HUES64 (cell line): ENCODE data around the gene SLC48A1.

Source experiments
- H3K27ac ChIP-seq: 2 replicates; pipeline ENCODE4 v1.7.0; 2013; ENCODE audit warnings: low read depth, low read length, inconsistent platforms
- H3K27me3 ChIP-seq: 2 replicates; pipeline ENCODE4 v1.6.1; 2013; ENCODE audit warnings: mild to moderate bottlenecking, low read length; ENCODE audit not compliant: insufficient read depth
- H3K36me3 ChIP-seq: 2 replicates; pipeline ENCODE4 v1.6.1; 2013; ENCODE audit warnings: mild to moderate bottlenecking, low read length; ENCODE audit not compliant: insufficient read depth
- H3K4me1 ChIP-seq: 2 replicates; pipeline ENCODE4 v1.6.1; 2013; ENCODE audit warnings: mild to moderate bottlenecking, low read length, moderate library complexity; ENCODE audit not compliant: insufficient read depth
- H3K4me3 ChIP-seq: 2 replicates; pipeline ENCODE4 v1.5.1; 2013; ENCODE audit warnings: mild to moderate bottlenecking, low read length, moderate library complexity
- H3K9ac ChIP-seq: 2 replicates; pipeline ENCODE4 v1.6.1; 2013; ENCODE audit warnings: mild to moderate bottlenecking, low read depth, low read length
- H3K9me3 ChIP-seq: 2 replicates; pipeline ENCODE4 v1.6.1; 2013; ENCODE audit warnings: low read depth, low read length; ENCODE audit not compliant: insufficient read depth
- WGBS: fragments of 150-250, 120-280 bp; methylation state at CpG from one replicate; pipeline ENCODE4 v1.1.7; 2013; ENCODE audit warnings: missing lambda C conversion rate; 5-methylcytosine and 5-hydroxymethylcytosine counted together

Gene SLC48A1

DNA sequence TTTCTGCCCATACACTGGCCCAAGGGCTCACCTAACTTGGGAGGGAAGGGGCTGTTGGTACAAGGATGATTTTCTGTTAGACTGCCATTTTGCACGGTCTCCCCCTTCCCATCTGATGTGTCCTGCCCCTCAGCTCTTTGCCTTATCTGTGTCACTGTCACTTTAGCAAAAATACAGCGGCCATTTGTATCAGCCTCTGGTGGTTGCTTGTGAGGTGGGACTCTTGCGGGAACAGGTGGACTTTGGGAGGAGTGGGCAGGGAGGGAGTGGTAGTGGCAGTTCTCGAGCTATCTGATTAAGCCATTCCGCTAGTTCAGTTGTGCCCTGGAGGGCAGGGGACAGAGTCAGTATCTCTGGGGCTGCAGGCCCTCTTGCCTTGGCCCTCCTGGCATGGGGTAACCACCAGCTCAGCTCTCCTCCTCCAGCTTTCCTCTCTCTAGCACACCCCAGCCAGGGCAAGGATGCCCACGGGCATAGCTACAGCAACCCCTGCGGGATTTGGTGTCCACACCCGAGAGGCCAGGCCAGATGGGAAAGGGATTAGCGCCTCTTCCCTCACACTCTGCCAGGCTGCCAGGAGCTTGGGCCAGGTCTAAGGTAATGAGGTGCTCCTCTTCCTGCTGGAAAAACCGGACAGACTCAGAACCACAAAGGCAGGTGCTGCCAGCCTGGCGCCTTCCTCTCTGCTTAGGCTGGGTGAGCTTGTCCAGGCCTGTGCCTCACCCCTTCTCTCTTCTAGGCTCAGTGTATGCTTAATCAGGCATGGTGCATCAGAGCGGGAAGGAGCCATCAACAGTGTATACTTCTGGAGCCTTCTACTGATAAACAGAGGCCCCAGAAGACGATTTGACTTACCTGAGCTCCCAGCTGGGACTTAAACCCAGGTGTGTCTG lies 8.7 kb downstream of the SLC48A1 start:
- 93% methylated on average over 13 of the region's 13 CpGs for WGBS

DNA sequence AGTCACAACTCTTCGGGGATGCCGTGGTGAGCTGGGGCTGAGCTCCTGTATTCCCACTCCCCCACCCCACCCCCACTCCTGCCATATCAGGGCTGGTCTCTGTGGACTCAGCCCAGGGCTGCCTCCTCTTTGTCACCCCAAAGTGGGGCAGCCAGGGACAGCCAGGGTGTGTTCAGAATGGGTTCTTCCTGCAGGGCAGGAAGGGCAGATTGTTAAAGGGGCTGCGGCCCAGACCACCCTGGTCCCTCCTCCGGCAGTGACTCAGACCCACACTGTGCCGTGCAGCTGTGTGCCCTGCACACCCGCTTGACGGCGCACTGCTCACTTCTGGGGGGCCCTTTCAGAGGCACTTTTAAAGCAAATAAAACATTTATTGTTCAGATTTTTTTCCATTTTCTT lies 9.3 kb downstream of the SLC48A1 start:
- H3K9me3 ChIP-seq, result no peaks in the 10 kb centered on the region
- no peak overlapping the region for H3K4me3 ChIP-seq
- H3K9ac ChIP-seq, result no peak overlapping the region
- no peaks in the 10 kb centered on the region for H3K27me3 ChIP-seq
- peaks cover 10% of the 10 kb centered on the region for H3K4me1 ChIP-seq
- H3K36me3 ChIP-seq, result peaks cover 47% of the 10 kb centered on the region
- H3K27ac ChIP-seq, result no peak overlapping the region
- WGBS, result 95% methylated on average over 8 of the region's 8 CpGs

More for the DNA sequence above, 8.7 kb downstream of the SLC48A1 start:
- no peak overlapping the region for H3K4me3 ChIP-seq
- H3K4me1 ChIP-seq, result peaks cover 11% of the 10 kb centered on the region
- H3K36me3 ChIP-seq, result peaks cover 41% of the 10 kb centered on the region
- H3K9ac ChIP-seq, result no peak overlapping the region
- no peaks in the 10 kb centered on the region for H3K9me3 ChIP-seq
- H3K27ac ChIP-seq, result no peak overlapping the region
- H3K27me3 ChIP-seq, result no peaks in the 10 kb centered on the region

DNA sequence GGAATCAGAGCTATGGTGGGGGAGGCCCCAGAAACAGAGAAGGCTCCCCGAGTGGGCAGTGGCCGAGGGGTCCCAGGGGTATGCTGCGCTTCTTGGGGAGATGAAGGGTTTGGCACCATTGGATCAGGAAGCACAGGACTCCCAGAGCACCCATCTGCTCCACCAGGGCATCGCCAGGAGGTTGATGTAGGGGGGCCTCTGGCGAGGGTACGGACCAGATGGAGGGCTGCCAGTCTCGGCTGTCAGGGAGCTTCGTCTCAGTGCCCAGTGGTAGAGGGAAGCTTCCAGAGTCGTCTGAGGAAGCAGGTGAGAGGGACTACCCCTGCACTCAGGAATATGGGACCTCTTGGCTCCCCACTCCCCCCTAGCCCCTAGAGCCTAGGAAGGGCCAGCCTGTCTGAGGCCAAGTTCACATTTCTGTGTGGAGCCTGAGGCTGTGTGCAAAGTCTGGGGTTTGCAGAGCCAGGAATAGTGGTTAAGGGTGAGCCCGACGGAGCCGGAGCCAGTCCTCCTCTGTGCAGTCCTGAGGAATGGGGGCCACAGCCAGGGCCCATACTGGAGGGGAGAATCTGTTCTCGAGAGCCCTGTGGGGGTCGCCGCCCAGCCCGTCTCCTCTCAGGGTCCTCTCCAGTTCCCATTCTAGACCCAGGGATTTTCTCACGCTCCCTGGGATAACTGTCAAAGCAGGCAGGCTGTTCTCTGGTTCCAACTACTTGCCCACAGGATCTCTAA lies 10.2 kb downstream of the SLC48A1 start:
- Histone ChIP-seq H3K4me3 (no peak overlapping the region), H3K9me3 (no peaks in the 10 kb centered on the region), H3K9ac (no peak overlapping the region), H3K27me3 (no peaks in the 10 kb centered on the region), H3K36me3 (peaks cover 55% of the 10 kb centered on the region), H3K27ac (no peak overlapping the region), H3K4me1 (peaks cover 7% of the 10 kb centered on the region; the same call in 1 of the 2 replicates)
- 94% methylated on average over 17 of the region's 17 CpGs for WGBS

DNA sequence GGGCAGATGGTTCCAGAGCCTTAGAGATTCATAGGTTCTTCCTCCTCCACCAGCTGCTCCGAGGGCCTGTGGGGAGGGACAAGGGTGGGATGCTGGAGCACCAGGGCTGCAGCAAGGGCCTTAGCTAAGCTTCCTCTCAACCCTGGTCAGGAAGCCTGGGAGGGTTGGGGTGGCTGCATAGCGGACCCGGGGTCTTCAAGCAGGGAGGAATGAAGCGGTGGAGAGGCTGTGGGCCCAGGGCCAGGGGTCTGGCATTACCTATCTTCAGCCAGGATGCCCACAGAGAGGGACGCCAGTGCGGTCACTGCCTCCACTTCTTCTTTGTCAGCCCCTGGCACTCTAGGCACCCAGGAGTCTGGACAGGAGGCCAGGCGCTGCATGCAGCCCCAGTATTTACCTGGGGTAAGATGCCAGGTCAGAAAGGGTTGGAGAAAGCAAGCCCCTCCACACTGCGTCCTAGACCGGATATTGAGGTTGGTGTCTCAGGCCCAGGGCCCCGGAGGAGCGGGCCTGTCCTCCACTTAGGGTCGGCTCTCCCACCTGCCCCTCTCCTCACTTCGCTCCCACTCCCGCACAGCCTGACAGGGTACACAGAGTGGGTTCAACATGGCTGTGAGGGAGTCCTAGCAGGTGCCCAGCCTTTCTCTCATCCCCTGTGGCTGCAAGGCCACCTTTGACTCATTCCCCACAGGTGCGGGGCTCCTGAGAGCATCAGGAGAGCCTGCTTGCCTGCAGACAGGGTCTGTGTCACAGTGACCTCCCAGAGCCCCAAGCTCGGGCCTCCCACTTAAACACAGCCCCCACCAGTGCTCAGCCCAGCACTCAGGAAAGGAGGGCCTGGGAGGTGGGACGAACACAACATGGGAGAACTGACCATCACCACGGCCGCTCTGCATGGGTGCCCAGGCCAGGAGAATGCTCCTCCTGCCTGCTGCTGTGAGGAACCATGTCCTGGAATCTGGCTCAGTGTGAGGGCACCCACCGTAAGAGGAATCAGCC lies 11.1 kb downstream of the SLC48A1 start:
- peaks cover 65% of the 10 kb centered on the region for H3K36me3 ChIP-seq
- WGBS, result 95% methylated on average over 20 of the region's 20 CpGs
- H3K9me3 ChIP-seq, result no peaks in the 10 kb centered on the region
- no peak overlapping the region for H3K4me3 ChIP-seq
- H3K27ac ChIP-seq, result no peak overlapping the region
- H3K27me3 ChIP-seq, result no peaks in the 10 kb centered on the region
- H3K4me1 ChIP-seq, result no peaks in the 10 kb centered on the region
- H3K9ac ChIP-seq, result no peak overlapping the region

DNA sequence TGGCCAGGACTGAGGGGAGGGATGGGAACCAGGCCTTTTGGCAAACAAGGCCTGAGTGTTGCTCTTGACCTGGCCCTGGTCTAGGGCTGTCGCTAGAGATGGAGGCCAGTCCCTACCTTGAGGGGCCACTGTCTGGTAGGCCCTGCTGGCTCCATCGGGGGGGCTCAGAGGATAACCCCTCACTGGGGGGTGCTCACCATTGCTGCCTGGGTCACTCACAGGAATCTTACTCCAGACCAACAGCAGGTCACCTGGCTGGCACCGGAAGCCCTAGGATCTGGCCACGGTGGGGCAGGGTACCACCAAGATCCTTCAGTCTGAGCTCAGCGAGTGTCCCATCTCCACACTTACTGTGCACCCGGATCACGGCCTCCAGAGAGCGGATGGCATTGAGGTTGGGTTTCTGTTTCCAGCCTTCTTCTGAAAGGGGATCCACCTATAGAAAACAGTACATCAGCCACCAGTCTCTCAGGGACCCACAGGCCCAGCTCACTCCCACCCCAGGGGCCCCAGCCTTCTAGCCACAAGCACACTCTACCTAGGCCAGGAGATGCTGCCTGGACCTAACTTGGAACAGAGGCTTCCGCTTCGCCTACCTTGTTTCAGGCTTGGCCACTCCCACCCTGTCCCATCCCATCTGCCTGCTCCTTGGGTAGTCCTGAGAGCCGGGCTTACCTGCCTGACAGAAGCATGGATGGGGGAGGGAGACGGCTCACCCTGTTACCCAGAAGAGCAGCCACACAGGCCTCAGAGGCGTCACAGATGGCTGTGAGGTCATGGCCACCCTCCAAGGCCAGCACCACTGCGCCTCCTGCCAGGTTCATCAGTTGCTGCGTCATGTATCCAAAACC lies 12.2 kb downstream of the SLC48A1 start:
- Histone ChIP-seq H3K4me3 (no peak overlapping the region), H3K4me1 (no peaks in the 10 kb centered on the region), H3K27me3 (no peaks in the 10 kb centered on the region), H3K36me3 (peaks cover 75% of the 10 kb centered on the region), H3K9me3 (no peaks in the 10 kb centered on the region), H3K9ac (no peak overlapping the region), H3K27ac (no peak overlapping the region)
- WGBS, result 95% methylated on average over 15 of the region's 15 CpGs

DNA sequence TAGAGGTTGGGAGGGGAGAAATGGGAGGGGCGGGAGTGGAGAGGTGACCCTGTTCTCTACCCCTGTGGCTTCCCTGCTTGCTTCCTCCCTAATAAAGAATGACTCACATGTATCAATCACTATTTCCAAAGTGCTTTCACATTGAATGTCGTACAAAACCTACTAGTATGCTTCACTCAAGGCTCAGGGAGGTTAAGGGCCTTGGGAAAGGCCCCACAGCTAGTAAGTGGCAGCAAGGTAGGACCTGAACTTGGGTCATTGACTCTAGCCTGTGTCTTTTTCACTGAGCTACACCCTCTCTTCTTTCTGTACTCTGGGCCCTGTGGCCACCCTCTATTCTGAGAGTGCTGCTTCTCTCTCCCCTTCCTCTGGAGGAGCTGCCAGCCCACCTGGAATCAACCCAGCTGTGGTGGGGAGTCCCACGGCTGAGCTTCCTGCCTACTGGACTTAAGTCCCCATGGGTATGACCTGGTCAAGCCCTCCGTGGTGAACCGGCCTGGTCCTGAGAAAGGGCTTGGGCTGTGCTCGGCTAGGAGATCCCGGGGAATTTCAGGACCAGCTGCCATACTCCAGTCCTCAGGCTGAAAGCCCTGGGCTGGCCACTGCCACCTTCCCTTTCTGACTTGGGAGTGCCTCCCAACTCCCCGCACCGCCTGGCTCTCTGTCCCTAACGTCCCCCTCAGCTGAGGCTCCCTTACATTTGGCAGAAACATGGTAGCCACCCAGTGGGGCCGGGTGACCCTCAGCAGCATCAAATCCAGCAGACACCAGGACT lies 13.0 kb downstream of the SLC48A1 start:
- Histone ChIP-seq H3K4me3 (no peak overlapping the region), H3K27ac (no peak overlapping the region), H3K9ac (no peak overlapping the region), H3K27me3 (no peaks in the 10 kb centered on the region), H3K36me3 (peaks cover 83% of the 10 kb centered on the region), H3K9me3 (no peaks in the 10 kb centered on the region), H3K4me1 (no peaks in the 10 kb centered on the region)
- 93% methylated on average over 11 of the region's 11 CpGs for WGBS

DNA sequence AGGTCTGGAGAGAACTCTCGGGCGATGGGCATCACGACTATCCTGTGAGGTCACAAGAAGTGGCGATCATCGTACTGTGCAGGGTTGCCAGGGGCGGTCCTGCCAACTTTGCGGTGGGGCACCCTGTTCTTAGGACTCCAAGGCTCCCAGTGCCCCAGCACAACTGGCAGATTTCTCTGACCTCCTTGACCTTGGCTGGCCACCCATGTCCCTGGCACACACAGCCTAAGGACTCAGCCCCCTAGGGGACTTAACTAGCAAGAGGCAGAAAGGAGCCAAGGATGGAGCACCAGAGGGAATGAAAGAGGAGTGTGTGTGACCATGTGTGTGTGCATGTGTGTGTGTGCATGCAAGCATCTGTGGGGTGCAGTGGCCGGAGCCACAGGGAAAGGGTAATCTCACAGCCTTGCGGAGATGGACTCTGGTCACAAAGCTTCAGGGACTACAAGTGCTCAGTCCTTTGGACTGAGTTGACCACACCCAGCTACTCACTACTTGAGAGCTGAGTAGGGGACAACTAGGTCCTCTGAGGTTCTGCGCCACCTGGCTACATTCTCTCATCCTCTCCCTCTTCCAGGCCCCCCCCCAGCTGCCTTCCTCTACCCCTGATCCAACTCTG lies 13.7 kb downstream of the SLC48A1 start:
- peaks cover 87% of the 10 kb centered on the region for H3K36me3 ChIP-seq
- WGBS, result 97% methylated on average over 10 of the region's 10 CpGs

DNA sequence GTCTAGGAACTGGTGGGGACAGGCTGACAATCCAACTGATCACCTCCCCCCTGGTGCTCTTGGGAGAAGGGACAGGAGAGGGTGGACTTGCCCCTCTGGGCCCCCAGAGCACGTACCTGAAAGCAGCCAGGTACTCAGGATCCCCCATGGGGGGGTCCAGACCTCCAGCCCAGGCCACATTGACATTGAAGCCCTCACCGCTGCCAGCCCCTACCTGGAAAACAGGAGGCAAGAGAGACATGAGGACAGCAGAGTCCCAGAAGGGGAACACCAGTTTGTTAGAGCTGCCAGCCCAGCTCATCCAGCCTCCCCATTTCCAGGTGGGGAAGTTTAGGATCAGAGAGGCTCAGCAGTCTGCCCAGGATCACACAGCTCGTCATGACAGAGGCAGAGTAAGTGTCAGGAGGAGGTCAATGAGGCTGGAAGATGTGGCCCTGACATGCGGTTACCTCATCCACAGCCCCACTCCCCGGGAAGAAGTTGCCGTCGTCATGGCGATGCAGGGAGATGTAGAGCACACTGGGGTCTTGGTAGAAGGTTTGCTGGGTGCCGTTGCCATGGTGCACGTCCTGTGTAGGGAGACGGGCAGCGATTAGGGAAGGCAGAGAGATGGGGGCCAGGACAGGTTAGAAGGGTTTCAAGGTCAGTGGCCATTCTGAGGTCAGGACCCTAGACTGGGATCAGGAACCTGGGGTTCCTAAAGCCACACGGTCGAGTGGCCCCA lies 14.7 kb downstream of the SLC48A1 start:
- no peak overlapping the region for H3K27ac ChIP-seq
- no peaks in the 10 kb centered on the region for H3K4me1 ChIP-seq
- no peak overlapping the region for H3K4me3 ChIP-seq
- no peak overlapping the region for H3K9ac ChIP-seq
- no peaks in the 10 kb centered on the region for H3K9me3 ChIP-seq
- WGBS, result 88% methylated on average over 14 of the region's 14 CpGs
- H3K27me3 ChIP-seq, result no peaks in the 10 kb centered on the region
- peaks cover 90% of the 10 kb centered on the region for H3K36me3 ChIP-seq

More for the DNA sequence above, 13.7 kb downstream of the SLC48A1 start:
- Histone ChIP-seq H3K4me1 (no peaks in the 10 kb centered on the region), H3K9ac (no peak overlapping the region), H3K27ac (no peak overlapping the region), H3K27me3 (no peaks in the 10 kb centered on the region), H3K9me3 (no peaks in the 10 kb centered on the region), H3K4me3 (no peak overlapping the region)

DNA sequence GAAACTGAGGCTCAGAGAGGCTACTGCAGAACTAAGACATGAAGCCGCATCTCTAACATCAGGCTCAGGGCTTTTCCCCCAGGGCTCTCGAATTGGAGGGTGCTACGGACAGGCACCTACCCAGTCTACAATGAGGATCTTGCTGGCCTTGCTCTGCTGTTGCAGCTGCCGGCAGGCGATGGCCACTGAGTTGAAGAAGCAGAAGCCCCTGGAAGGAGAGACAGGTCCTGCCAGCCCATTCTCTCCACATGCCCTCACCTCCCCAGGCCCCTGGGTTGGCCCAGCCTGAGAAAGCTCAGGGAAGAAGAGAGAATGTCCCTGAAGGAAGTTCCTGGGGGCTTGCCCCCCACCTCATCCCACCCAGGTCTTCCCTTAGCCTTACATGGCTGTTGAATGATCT lies 16.1 kb downstream of the SLC48A1 start:
- H3K9me3 ChIP-seq, result no peaks in the 10 kb centered on the region

More for the DNA sequence above, 16.1 kb downstream of the SLC48A1 start:
- Histone ChIP-seq H3K9ac (no peak overlapping the region), H3K4me1 (no peaks in the 10 kb centered on the region), H3K36me3 (peaks cover 93% of the 10 kb centered on the region), H3K27me3 (no peaks in the 10 kb centered on the region), H3K4me3 (no peak overlapping the region), H3K27ac (no peak overlapping the region)
- 96% methylated on average over 5 of the region's 5 CpGs for WGBS
